H1 (cell line): ENCODE data around the gene ZDHHC11. TPM values are rescaled to one million over a fixed set of nuclear protein-coding genes. Genes with fewer than 3 reads are reported as not detected.

Experiments
- CTCF ChIA-PET: fragments of 300-600 bp; sonication (Branson Sonifier 250); formaldehyde crosslinking; loops from one replicate; lab custom pipeline; 2021; ENCODE audit not compliant: partially characterized antibody; lab: Charles Lee
- POLR2A ChIA-PET: fragments of 300-600 bp; sonication (Branson Sonifier 250); formaldehyde crosslinking; loops from one replicate; lab custom pipeline; 2021; ENCODE audit warnings: inconsistent platforms; ENCODE audit not compliant: partially characterized antibody; lab: Charles Lee
- DNase-seq, 2 experiments: peaks; one replicate each; pipeline versions ENCODE4 v3.0.0 to v3.0.0-alpha.2; 2010 to 2022; ENCODE audit warnings: low spot score in 2 of 2, low read depth in 1 of 2, mixed read lengths in 1 of 2
- FAIRE-seq: peaks from 2 replicates; lab custom pipeline; 2011; peaks lifted over from hg19 to GRCh38; lab: Jason Lieb, UNC
- H2AFZ ChIP-seq: 2 replicates; pipeline ENCODE4 v1.8.1; 2012; ENCODE audit warnings: low read length, inconsistent platforms
- H2AK5ac ChIP-seq: 2 replicates; pipeline ENCODE4 v1.6.1; 2013; ENCODE audit warnings: low read depth, low read length
- H2BK120ac ChIP-seq: replicated peaks from 2 replicates; pipeline ENCODE3; 2013; ENCODE audit warnings: low read depth, low read length, inconsistent platforms
- H2BK12ac ChIP-seq: 2 replicates; pipeline ENCODE4 v1.6.1; 2013; ENCODE audit warnings: low read depth, low read length
- H2BK15ac ChIP-seq: 2 replicates; pipeline ENCODE4 v1.6.1; 2013; ENCODE audit warnings: low read length
- H2BK20ac ChIP-seq: 2 replicates; pipeline ENCODE4 v1.6.1; 2013; ENCODE audit warnings: low read length
- H2BK5ac ChIP-seq: 2 replicates; pipeline ENCODE4 v1.6.1; 2013; ENCODE audit warnings: low read depth, low read length
- H3K14ac ChIP-seq: 2 replicates; pipeline ENCODE4 v1.6.1; 2013; ENCODE audit warnings: inconsistent platforms; ENCODE audit not compliant: insufficient read length
- H3K18ac ChIP-seq: 2 replicates; pipeline ENCODE4 v1.6.1; 2013; ENCODE audit warnings: low read length; ENCODE audit errors: extremely low read depth
- H3K23ac ChIP-seq: 2 replicates; pipeline ENCODE4 v1.6.1; 2013; ENCODE audit warnings: inconsistent platforms; ENCODE audit not compliant: insufficient read length
- H3K23me2 ChIP-seq: 2 replicates; pipeline ENCODE4 v1.6.1; 2013; ENCODE audit warnings: low read depth, low read length
- H3K27ac ChIP-seq: 2 replicates; pipeline ENCODE4 v1.6.1; 2011; ENCODE audit warnings: low read depth, low read length, inconsistent platforms
- H3K27me3 ChIP-seq, 4 experiments: replicated peaks in 1 of 4; 1 replicate in 1 of 4; 2 replicates in 3 of 4; pipeline versions ENCODE4 v1.6.1 to v1.8.1; 2011 to 2013; ENCODE audit warnings: low read length in 3 of 4, mild to moderate bottlenecking in 3 of 4, inconsistent platforms in 2 of 4, mixed read lengths in 2 of 4, moderate library complexity in 1 of 4; ENCODE audit not compliant: control insufficient read depth in 3 of 4, insufficient read depth in 3 of 4; ENCODE audit errors: extremely low read depth in 1 of 4
- H3K36me3 ChIP-seq, 4 experiments: 2 replicates each; pipeline versions ENCODE4 v1.6.1 to v1.8.1; 2011 to 2013; ENCODE audit warnings: mild to moderate bottlenecking in 4 of 4, low read length in 3 of 4, moderate library complexity in 2 of 4, control low read depth in 1 of 4, inconsistent platforms in 1 of 4; ENCODE audit not compliant: insufficient read depth in 4 of 4, control insufficient read depth in 2 of 4
- H3K4ac ChIP-seq: replicated peaks from 2 replicates; pipeline ENCODE3; 2013; ENCODE audit warnings: low read length, low read depth, mixed read lengths, inconsistent platforms; ENCODE audit not compliant: insufficient read length
- H3K4me1 ChIP-seq, 4 experiments: replicated peaks in 1 of 4; 1 replicate in 1 of 4; 2 replicates in 3 of 4; pipeline versions ENCODE4 v1.6.1 to v1.8.1; 2011 to 2013; ENCODE audit warnings: low read length in 3 of 4, inconsistent platforms in 2 of 4, mixed read lengths in 1 of 4; ENCODE audit not compliant: insufficient read depth in 4 of 4, control insufficient read depth in 3 of 4
- H3K4me2 ChIP-seq, 2 experiments: 2 replicates each; pipeline versions ENCODE4 v1.6.1 to v1.8.1; 2011 to 2013; ENCODE audit warnings: low read depth in 2 of 2, low read length in 2 of 2, control low read depth in 1 of 2, inconsistent platforms in 1 of 2, mild to moderate bottlenecking in 1 of 2; ENCODE audit not compliant: insufficient read depth in 1 of 2
- H3K4me3 ChIP-seq, 4 experiments: fragments of 200-600, 300-600 bp in 1 of 4; sonication (generic), shearing (Covaris generic), sonication (Bioruptor Twin) in 1 of 4; 2 replicates each; pipeline versions ENCODE4 v1.5.1 to v1.8.1; 2011 to 2016; ENCODE audit warnings: low read length in 4 of 4, low read depth in 3 of 4, control low read depth in 2 of 4, inconsistent platforms in 2 of 4, mild to moderate bottlenecking in 2 of 4, mixed read lengths in 1 of 4, moderate library complexity in 1 of 4; ENCODE audit not compliant: insufficient read depth in 2 of 4; ENCODE audit errors: extremely low read depth in 1 of 4
- H3K56ac ChIP-seq: replicated peaks from 2 replicates; pipeline ENCODE3; 2013; ENCODE audit warnings: low read depth, mild to moderate bottlenecking, mixed read lengths, low read length, inconsistent platforms; ENCODE audit not compliant: insufficient read length
- H3K79me1 ChIP-seq: 2 replicates; pipeline ENCODE4 v1.6.1; 2013; ENCODE audit warnings: low read depth, low read length, control low read depth
- H3K79me2 ChIP-seq, 2 experiments: 2 replicates each; pipeline versions ENCODE4 v1.6.1 to v1.8.1; 2012 to 2013; ENCODE audit warnings: low read length in 2 of 2, mild to moderate bottlenecking in 2 of 2, inconsistent platforms in 1 of 2; ENCODE audit not compliant: insufficient read depth in 2 of 2, control insufficient read depth in 1 of 2
- H3K9ac ChIP-seq, 4 experiments: replicated peaks in 1 of 4; 1 replicate in 1 of 4; 2 replicates in 3 of 4; pipeline versions ENCODE4 v1.6.1 to v1.8.1; 2011 to 2013; ENCODE audit warnings: low read depth in 3 of 4, low read length in 3 of 4, control low read depth in 2 of 4, mild to moderate bottlenecking in 2 of 4, moderate library complexity in 2 of 4, inconsistent platforms in 1 of 4; ENCODE audit errors: extremely low read depth in 1 of 4
- H3K9me3 ChIP-seq, 2 experiments: 2 replicates each; pipeline versions ENCODE4 v1.6.1 to v1.8.1; 2012 to 2013; ENCODE audit warnings: mild to moderate bottlenecking in 2 of 2, moderate library complexity in 2 of 2, control low read depth in 1 of 2, inconsistent platforms in 1 of 2, low read depth in 1 of 2, low read length in 1 of 2, mixed read lengths in 1 of 2; ENCODE audit not compliant: insufficient read depth in 2 of 2
- H4K20me1 ChIP-seq, 2 experiments: replicated peaks in 1 of 2; 2 replicates each; pipeline versions ENCODE3 to v1.8.1; 2011 to 2013; ENCODE audit warnings: inconsistent platforms in 2 of 2, low read length in 2 of 2, mild to moderate bottlenecking in 1 of 2; ENCODE audit not compliant: insufficient read depth in 2 of 2, control insufficient read depth in 1 of 2
- H4K5ac ChIP-seq: 2 replicates; pipeline ENCODE4 v1.6.1; 2013; ENCODE audit warnings: low read length, low read depth, mixed read lengths, inconsistent platforms; ENCODE audit not compliant: insufficient read length
- H4K8ac ChIP-seq: 2 replicates; pipeline ENCODE4 v1.8.0; 2013; ENCODE audit warnings: mild to moderate bottlenecking, moderate library complexity, low read length, inconsistent platforms; ENCODE audit not compliant: insufficient read depth; ENCODE audit errors: extremely low read depth
- H4K91ac ChIP-seq: replicated peaks from 2 replicates; pipeline ENCODE3; 2013; ENCODE audit warnings: low read length, mixed read lengths, inconsistent platforms; ENCODE audit not compliant: insufficient read length
- ATF2 ChIP-seq: IDR thresholded peaks from 2 replicates; pipeline ENCODE4 v1.6.1; 2012; ENCODE audit warnings: low read length, inconsistent platforms
- MAFK ChIP-seq: IDR thresholded peaks from 2 replicates; pipeline ENCODE4 v1.6.1; 2012; ENCODE audit warnings: low read depth, mild to moderate bottlenecking, improper control_type of control experiment, low read length
- SAP30 ChIP-seq: fragments of 300-600 bp; sonication (generic); IDR thresholded peaks from 2 replicates; pipeline ENCODE4 v1.7.1; 2012; ENCODE audit warnings: low read length, moderate library complexity, mild to moderate bottlenecking, inconsistent platforms; ENCODE audit not compliant: insufficient read depth, insufficient replicate concordance
- WGBS, 2 experiments: shearing (Covaris generic) in 1 of 2; methylation state at CpG; one replicate each; pipeline versions ENCODE4 v1.1.6 to v1.1.7; 2013 to 2015; ENCODE audit warnings: low lambda C conversion rate in 2 of 2, mixed read lengths in 2 of 2, inconsistent platforms in 1 of 2, low coverage in 1 of 2, missing lambda C conversion rate in 1 of 2; ENCODE audit not compliant: insufficient replicate concordance in 2 of 2, insufficient coverage in 1 of 2, insufficient read length in 1 of 2; ENCODE audit errors: extremely low coverage in 1 of 2, missing lambda C conversion rate in 1 of 2; 5-methylcytosine and 5-hydroxymethylcytosine counted together
- polyA plus RNA-seq, 7 experiments: library from polyadenylated mRNA; depleted of rRNA in 3 of 7; stranded (reverse) in 5 of 7; unstranded in 2 of 7; fragments of >200 nt in 5 of 7; fragments of 200-250 nt in 2 of 7; gene quantifications; 1 replicate in 5 of 7; 2 replicates in 1 of 7; 4 replicates in 1 of 7; pipeline versions ENCODE4 v1.2.1 to v1.2.3, GENCODE V29; 2011 to 2013; ENCODE audit warnings: missing spikeins in 2 of 7, mixed read lengths in 2 of 7
- total RNA-seq: library from RNA; stranded (reverse); fragmentation: NEBNext Ultra II Directional; extraction: Animal tissue kit (Norgen Biotek cat#: 25700); gene quantifications from 2 replicates; pipeline ENCODE4 v1.2.1, GENCODE V29; 2021

ZDHHC11 gene
- total and polyA plus RNA-seq, 2 of the 8 experiments (the other 6 are each of a cell fraction or from before 2014, with no cell fraction given): 4.7 to 16.6 TPM

GRCh38 chr5:816176-816575 lies 34.6 kb downstream of the ZDHHC11 start:
- Histone ChIP-seq H3K4ac (no peak overlapping the region), H2BK12ac (no peak overlapping the region), H2BK120ac (no peak overlapping the region), H2BK5ac (no peak overlapping the region), H3K36me3 (peaks cover 0 to 4% (median 2%) of the 10 kb centered on the region in 4 experiments; a peak in 3 of 8 replicates), H2AK5ac (no peak overlapping the region), H4K5ac (no peak overlapping the region), H3K9me3 (no peaks in the 10 kb centered on the region), H4K91ac (no peak overlapping the region), H3K4me3 (no peak overlapping the region), H3K14ac (no peak overlapping the region), H3K79me1 (no peaks in the 10 kb centered on the region), H3K4me2 (no peak overlapping the region), H2AFZ (no peak overlapping the region), H3K9ac (no peak overlapping the region), H3K79me2 (no peaks in the 10 kb centered on the region), H3K27me3 (no peaks in the 10 kb centered on the region), H3K18ac (no peak overlapping the region), H4K8ac (no peak overlapping the region), H3K23me2 (no peaks in the 10 kb centered on the region), H2BK20ac (no peak overlapping the region), H2BK15ac (no peak overlapping the region), H3K23ac (no peak overlapping the region), H3K4me1 (no peaks in the 10 kb centered on the region), H3K27ac (no peak overlapping the region), H3K56ac (no peak overlapping the region), H4K20me1 (no peaks in the 10 kb centered on the region)
- POLR2A ChIA-PET: no interaction called here
- TF ChIP-seq MAFK (no peak), SAP30 (no peak), ATF2 (no peak)
- no peak for DNase-seq
- CTCF ChIA-PET: no interaction called here
- no peak for FAIRE-seq
- WGBS, 2 experiments: 96% methylated on average over 6 of the region's 15 CpGs; no CpG with 5 or more reads in 1 of the 2 experiments
